Keratinocyte (primary cell): ENCODE measurements around the gene CHD2. TPM values are rescaled to one million over a fixed set of nuclear protein-coding genes. Genes with fewer than 3 reads are reported as not detected.
"Not testable (repeated sequence)": the region's sequence is repeated elsewhere in the genome, so short reads cannot be mapped to it uniquely, and the experiment has no call there.

Source experiments
- DNase-seq: peaks from one replicate; pipeline ENCODE4 v3.0.0-alpha.2; 2011; ENCODE audit warnings: low read depth, missing footprints, low spot score
- FAIRE-seq: peaks from 2 replicates; lab custom pipeline; 2011; peaks lifted over from hg19 to GRCh38; lab: Jason Lieb, UNC
- H2AFZ ChIP-seq: 2 replicates; pipeline ENCODE4 v1.6.0; 2012; ENCODE audit warnings: low read length, control low read depth, inconsistent platforms; ENCODE audit not compliant: control insufficient read depth
- H3K27ac ChIP-seq: 2 replicates; pipeline ENCODE4 v1.5.1; 2011; ENCODE audit warnings: low read length; ENCODE audit not compliant: control insufficient read depth, insufficient read depth
- H3K27me3 ChIP-seq: 3 replicates; pipeline ENCODE4 v1.6.0; 2011; ENCODE audit warnings: low read length; ENCODE audit not compliant: control insufficient read depth, insufficient read depth; ENCODE audit errors: extremely low read depth
- H3K36me3 ChIP-seq, 2 experiments: 2 replicates in 1 of 2; 3 replicates in 1 of 2; pipeline ENCODE4 v1.5.1; 2011; ENCODE audit warnings: low read length in 2 of 2, mild to moderate bottlenecking in 1 of 2; ENCODE audit not compliant: control insufficient read depth in 2 of 2, insufficient read depth in 2 of 2; ENCODE audit errors: extremely low read depth in 1 of 2
- H3K4me1 ChIP-seq: 3 replicates; pipeline ENCODE4 v1.5.1; 2011; ENCODE audit warnings: low read length; ENCODE audit not compliant: control insufficient read depth, insufficient read depth; ENCODE audit errors: extremely low read depth
- H3K4me2 ChIP-seq: 3 replicates; pipeline ENCODE4 v1.6.0; 2011; ENCODE audit warnings: low read depth, low read length; ENCODE audit not compliant: control insufficient read depth, insufficient read depth; ENCODE audit errors: extremely low read depth
- H3K4me3 ChIP-seq, 3 experiments: fragments of 200-600 bp in 1 of 3; sonication (generic) in 1 of 3; 2 replicates in 2 of 3; 3 replicates in 1 of 3; pipeline ENCODE4 v1.5.1; 2011 to 2016; ENCODE audit warnings: low read length in 3 of 3, mild to moderate bottlenecking in 3 of 3, control low read depth in 2 of 3, inconsistent platforms in 1 of 3, low read depth in 1 of 3, mixed read lengths in 1 of 3, mixed run types in 1 of 3, moderate library complexity in 1 of 3; ENCODE audit not compliant: control insufficient read depth in 2 of 3, insufficient read depth in 2 of 3; ENCODE audit errors: extremely low read depth in 1 of 3
- H3K79me2 ChIP-seq: 2 replicates; pipeline ENCODE4 v1.6.0; 2012; ENCODE audit warnings: low read length; ENCODE audit not compliant: control insufficient read depth, insufficient read depth
- H3K9ac ChIP-seq: 3 replicates; pipeline ENCODE4 v1.6.0; 2011; ENCODE audit warnings: low read length; ENCODE audit not compliant: control insufficient read depth, insufficient read depth; ENCODE audit errors: extremely low read depth
- H3K9me1 ChIP-seq: 3 replicates; pipeline ENCODE4 v1.6.0; 2011; ENCODE audit warnings: low read length; ENCODE audit not compliant: control insufficient read depth, insufficient read depth; ENCODE audit errors: extremely low read depth
- H3K9me3 ChIP-seq: 2 replicates; pipeline ENCODE4 v1.5.1; 2012; ENCODE audit warnings: low read depth, low read length; ENCODE audit not compliant: control insufficient read depth
- H4K20me1 ChIP-seq: 3 replicates; pipeline ENCODE4 v1.6.0; 2011; ENCODE audit warnings: low read length; ENCODE audit not compliant: control insufficient read depth, insufficient read depth; ENCODE audit errors: extremely low read depth
- EZH2 ChIP-seq: IDR thresholded peaks from one replicate; pipeline ENCODE4 v1.6.1; 2012; ENCODE audit warnings: inconsistent platforms, mild to moderate bottlenecking, low read length, moderate library complexity
- dilution Hi-C: fragments of 300-500 bp; cut with MboI; formaldehyde crosslinking; loops from one replicate; pipeline ENCODE4 v1.7.0; 2020; ENCODE audit warnings: low sequenced_read_pairs; ENCODE audit not compliant: extremely low pct_ligation_motif_present
- polyA plus RNA-seq, 5 experiments: library from polyadenylated mRNA; depleted of rRNA in 3 of 5; stranded (reverse) in 3 of 5; stranded (forward) in 1 of 5; unstranded in 1 of 5; fragments of >200 nt; gene quantifications; 1 replicate in 1 of 5; 2 replicates in 3 of 5; 3 replicates in 1 of 5; pipeline versions ENCODE4 v1.2.1 to v1.2.3, GENCODE V29; 2011 to 2012; ENCODE audit warnings: missing spikeins in 2 of 5, low read depth in 1 of 5, low replicate concordance in 1 of 5
- TF ChIP-seq, protein P1 (sequence below), 3 experiments: IDR thresholded peaks in 1 of 3; conservative IDR thresholded peaks in 1 of 3; optimal IDR thresholded peaks in 1 of 3; 2 replicates in 2 of 3; 3 replicates in 1 of 3; pipeline versions ENCODE3 to v1.5.1; 2011; ENCODE audit warnings: low read length in 3 of 3, mild to moderate bottlenecking in 3 of 3, moderate library complexity in 2 of 3, control low read depth in 1 of 3, inconsistent platforms in 1 of 3; ENCODE audit not compliant: insufficient read depth in 2 of 3; ENCODE audit errors: extremely low read depth in 1 of 3

CHD2 gene
- polyA plus RNA-seq, 1 donor (not counting 4 experiments of a cell fraction or from before 2014, with no cell fraction given) = 62.0 TPM

DNA sequence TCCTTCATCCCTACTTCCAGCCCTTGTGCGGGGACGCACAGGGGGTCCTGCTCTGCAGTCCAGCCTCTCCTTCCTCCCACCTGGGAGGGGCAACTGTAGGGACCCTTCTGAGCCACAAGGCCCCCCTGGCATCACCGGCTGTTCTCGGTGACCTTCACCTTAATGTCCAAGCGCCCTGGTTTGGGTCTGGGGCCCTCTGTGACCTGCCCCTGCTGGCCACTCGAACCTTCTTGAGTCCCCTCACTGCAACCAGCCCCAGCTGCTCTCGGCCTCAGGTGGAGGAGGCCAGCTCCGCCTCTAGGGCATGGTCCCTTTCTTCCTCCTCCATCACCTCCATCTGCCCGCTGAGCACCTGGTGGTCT, 131.0 kb downstream of the CHD2 start:
- TF ChIP-seq EZH2 = no peak
- TF ChIP-seq, protein P1, sequence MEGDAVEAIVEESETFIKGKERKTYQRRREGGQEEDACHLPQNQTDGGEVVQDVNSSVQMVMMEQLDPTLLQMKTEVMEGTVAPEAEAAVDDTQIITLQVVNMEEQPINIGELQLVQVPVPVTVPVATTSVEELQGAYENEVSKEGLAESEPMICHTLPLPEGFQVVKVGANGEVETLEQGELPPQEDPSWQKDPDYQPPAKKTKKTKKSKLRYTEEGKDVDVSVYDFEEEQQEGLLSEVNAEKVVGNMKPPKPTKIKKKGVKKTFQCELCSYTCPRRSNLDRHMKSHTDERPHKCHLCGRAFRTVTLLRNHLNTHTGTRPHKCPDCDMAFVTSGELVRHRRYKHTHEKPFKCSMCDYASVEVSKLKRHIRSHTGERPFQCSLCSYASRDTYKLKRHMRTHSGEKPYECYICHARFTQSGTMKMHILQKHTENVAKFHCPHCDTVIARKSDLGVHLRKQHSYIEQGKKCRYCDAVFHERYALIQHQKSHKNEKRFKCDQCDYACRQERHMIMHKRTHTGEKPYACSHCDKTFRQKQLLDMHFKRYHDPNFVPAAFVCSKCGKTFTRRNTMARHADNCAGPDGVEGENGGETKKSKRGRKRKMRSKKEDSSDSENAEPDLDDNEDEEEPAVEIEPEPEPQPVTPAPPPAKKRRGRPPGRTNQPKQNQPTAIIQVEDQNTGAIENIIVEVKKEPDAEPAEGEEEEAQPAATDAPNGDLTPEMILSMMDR (optimal IDR thresholded peaks at IDR 0.05 in 1 of 3, IDR thresholded peaks at IDR 0.05 in 1 of 3, conservative IDR thresholded peaks at IDR 0.05 in 1 of 3; ENCODE audit: extremely low read depth in 1 of 3, insufficient read depth in 2 of 3, low read length in 3 of 3) = no peak
- Histone ChIP-seq H3K79me2 (peaks cover 2% of the 10 kb centered on the region), H3K27ac (no peak overlapping the region), H3K36me3 (peaks cover 8 to 13% of the 10 kb centered on the region in 2 experiments), H3K4me2 (no peak overlapping the region), H4K20me1 (peaks cover 14% of the 10 kb centered on the region), H3K9me3 (no peaks in the 10 kb centered on the region), H3K9ac (no peak overlapping the region), H3K4me3 (no peak overlapping the region), H3K27me3 (no peaks in the 10 kb centered on the region), H3K9me1 (peaks cover 9% of the 10 kb centered on the region), H3K4me1 (peaks cover 34% of the 10 kb centered on the region), H2AFZ (no peak overlapping the region)
- dilution Hi-C loops = no loop called here
- FAIRE-seq (no peak), DNase-seq (no peak)

DNA sequence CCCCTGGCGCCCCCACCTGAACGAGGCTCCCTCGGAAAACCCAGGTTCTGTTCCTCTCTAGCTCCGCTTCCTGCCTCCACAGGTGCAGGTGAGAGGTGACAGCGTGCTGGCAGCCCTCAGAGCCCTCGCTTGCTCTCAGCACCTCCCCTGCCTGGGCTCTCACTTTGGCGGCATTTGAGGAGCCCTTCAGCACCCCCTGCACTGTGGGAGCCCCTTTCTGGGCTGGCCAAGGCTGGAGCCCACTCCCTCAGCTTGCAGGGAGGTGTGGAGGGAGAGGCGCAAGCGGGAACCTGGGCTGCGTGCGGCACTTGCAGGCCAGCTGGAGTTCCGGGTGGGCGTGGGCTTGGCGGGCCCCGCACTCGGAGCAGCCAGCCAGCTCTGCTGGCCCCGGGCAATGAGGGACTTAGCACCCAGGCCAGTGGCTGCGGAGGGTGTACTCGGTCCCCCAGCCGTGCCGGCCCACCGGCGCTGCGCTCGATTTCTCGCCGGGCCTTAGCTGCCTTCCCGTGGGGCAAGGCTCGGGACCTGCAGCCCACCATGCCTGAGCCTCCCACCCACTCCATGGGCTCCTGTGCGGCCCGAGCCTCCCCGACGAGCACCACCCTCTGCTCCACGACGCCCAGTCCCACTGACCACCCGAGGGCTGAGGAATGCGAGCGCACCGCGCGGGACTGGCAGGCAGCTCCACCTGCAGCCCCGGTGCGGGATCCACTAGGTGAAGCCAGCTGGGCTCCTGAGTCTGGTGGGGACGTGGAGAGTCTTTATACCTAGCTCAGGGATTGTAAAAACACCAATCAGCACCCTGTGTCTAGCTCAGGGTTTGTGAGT, 131.6 kb downstream of the CHD2 start:
- H3K4me2 ChIP-seq = not testable (repeated sequence)
- H3K4me1 ChIP-seq = peaks cover 34% of the 10 kb centered on the region

DNA sequence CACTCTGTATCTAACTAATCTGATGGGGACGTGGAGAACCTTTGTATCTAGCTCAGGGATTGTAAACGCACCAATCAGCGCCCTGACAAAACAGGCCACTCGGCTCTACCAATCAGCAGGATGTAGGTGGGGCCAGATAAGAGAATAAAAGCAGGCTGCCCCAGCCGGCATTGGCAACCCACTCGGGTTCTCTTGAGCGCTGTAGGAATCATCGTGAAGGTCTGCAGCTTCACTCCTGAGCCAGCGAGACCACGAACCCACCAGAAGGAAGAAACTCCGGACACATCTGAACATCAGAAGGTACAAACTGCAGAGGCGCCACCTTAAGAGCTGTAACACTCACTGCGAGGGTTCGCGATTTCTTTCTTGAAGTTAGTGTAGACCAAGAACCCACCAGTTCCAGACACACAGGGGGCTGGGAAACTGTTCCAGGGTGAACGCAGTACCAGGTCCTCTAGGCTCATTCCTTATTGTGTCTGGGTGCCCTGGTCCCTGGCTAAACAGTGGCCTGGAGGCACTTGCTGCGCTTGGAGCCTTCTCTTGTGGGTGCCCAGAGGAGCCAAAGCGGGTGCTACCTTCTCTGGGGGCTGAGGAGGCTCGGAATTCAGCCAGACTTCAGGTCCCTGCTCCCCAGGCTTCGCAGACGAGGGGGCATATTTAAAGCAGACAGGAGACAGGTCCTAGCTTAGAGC, 132.5 kb downstream of the CHD2 start:
- H3K79me2 ChIP-seq, H3K9me1 ChIP-seq, FAIRE-seq, DNase-seq, H3K27ac ChIP-seq, H3K4me3 ChIP-seq, H4K20me1 ChIP-seq, H3K9me3 ChIP-seq, H3K27me3 ChIP-seq, H3K36me3 ChIP-seq, H3K4me2 ChIP-seq, dilution Hi-C loops, H2AFZ ChIP-seq, H3K9ac ChIP-seq: not testable (repeated sequence)
- peaks cover 33% of the 10 kb centered on the region for H3K4me1 ChIP-seq

More for the DNA sequence above, 131.6 kb downstream of the CHD2 start:
- DNase-seq, H3K27ac ChIP-seq, H3K36me3 ChIP-seq, H3K27me3 ChIP-seq, H3K4me3 ChIP-seq, FAIRE-seq, H2AFZ ChIP-seq, H3K79me2 ChIP-seq, H3K9me3 ChIP-seq, H4K20me1 ChIP-seq, dilution Hi-C loops, H3K9me1 ChIP-seq, H3K9ac ChIP-seq: not testable (repeated sequence)
